GM21381 (cell line): ENCODE measurements around the gene TRPM4.
"Not testable (repeated sequence)": the region's sequence is repeated elsewhere in the genome, so short reads cannot be mapped to it uniquely, and the experiment has no call there.

Experiments used
- ATAC-seq: cut with Tn5 transposase; IDR thresholded peaks from one replicate; pipeline ENCODE4 v1.9.1; 2021; ENCODE audit warnings: mild to moderate bottlenecking, moderate library complexity; ENCODE audit not compliant: unreplicated experiment

The TRPM4 gene

GRCh38 chr19:49186108-49186507 lies 28.5 kb downstream of the TRPM4 start:
- ATAC-seq: no peak

- ATAC-seq: no peak
These were observed 31.1 kb downstream of the TRPM4 start for GRCh38 chr19:49188626-49189200.

- ATAC-seq: no peak
These were observed 31.7 kb downstream of the TRPM4 start for GRCh38 chr19:49189259-49189658.

- no peak for ATAC-seq
These were observed 33.2 kb downstream of the TRPM4 start for GRCh38 chr19:49190781-49191180.

GRCh38 chr19:49193822-49194394 lies 36.3 kb downstream of the TRPM4 start:
- ATAC-seq: no peak

GRCh38 chr19:49194408-49194807 lies 36.8 kb downstream of the TRPM4 start:
- no peak for ATAC-seq

GRCh38 chr19:49196527-49197240 lies 39.1 kb downstream of the TRPM4 start:
- no peak for ATAC-seq

GRCh38 chr19:49200238-49200862 lies 42.8 kb downstream of the TRPM4 start:
- ATAC-seq: no peak

GRCh38 chr19:49201042-49201441 lies 43.5 kb downstream of the TRPM4 start:
- ATAC-seq: no peak

GRCh38 chr19:49205114-49205513 lies 47.5 kb downstream of the TRPM4 start:
- no peak for ATAC-seq

GRCh38 chr19:49209502-49209901 lies 51.9 kb downstream of the TRPM4 start:
- ATAC-seq: not testable (repeated sequence)

GRCh38 chr19:49210108-49210900 lies 52.7 kb downstream of the TRPM4 start:
- no peak for ATAC-seq

GRCh38 chr19:49210901-49211451 lies 53.4 kb downstream of the TRPM4 start:
- ATAC-seq: no peak

GRCh38 chr19:49212016-49212701 lies 54.6 kb downstream of the TRPM4 start:
- no peak for ATAC-seq

GRCh38 chr19:49213791-49214190 lies 56.2 kb downstream of the TRPM4 start:
- ATAC-seq: no peak

GRCh38 chr19:49214701-49215100 lies 57.1 kb downstream of the TRPM4 start:
- ATAC-seq: no peak

- ATAC-seq: no peak
These were observed 58.5 kb downstream of the TRPM4 start for GRCh38 chr19:49216071-49216470.

GRCh38 chr19:49217382-49217781 lies 59.8 kb downstream of the TRPM4 start:
- no peak for ATAC-seq

GRCh38 chr19:49222011-49222410 lies 64.4 kb downstream of the TRPM4 start:
- no peak for ATAC-seq

GRCh38 chr19:49222528-49222927 lies 64.9 kb downstream of the TRPM4 start:
- no peak for ATAC-seq
